WTC11 (cell line): ENCODE results near the gene FASTK. TPM values are rescaled to one million over a fixed set of nuclear protein-coding genes. Genes with fewer than 3 reads are reported as not detected.

Experiments used
- ATAC-seq: fragments of 200-7000 bp; cut with Tn5 transposase; 2 replicates; pipeline ENCODE4 v1.10.0; 2021; ENCODE audit warnings: mild to moderate bottlenecking, moderate library complexity
- CTCF ChIA-PET: fragments of 300-600 bp; sonication (Branson Sonifier 250); formaldehyde crosslinking; loops from one replicate; lab custom pipeline; 2021; ENCODE audit warnings: antibody characterized with exemption; lab: Charles Lee
- POLR2A ChIA-PET: fragments of 350-600 bp; sonication (Branson Sonifier 250); formaldehyde crosslinking; loops from one replicate; lab custom pipeline; 2021; ENCODE audit warnings: antibody characterized with exemption; lab: Charles Lee
- DNase-seq: peaks from one replicate; pipeline ENCODE4 v3.0.0; 2021; ENCODE audit warnings: low spot score
- H3K27ac Mint-ChIP-seq: 2 replicates; pipeline ENCODE4 v1.8.0; 2021; ENCODE audit warnings: mixed read lengths
- H3K27me3 Mint-ChIP-seq: 2 replicates; pipeline ENCODE4 v1.8.0; 2021; ENCODE audit warnings: low read depth, mild to moderate bottlenecking, moderate library complexity, mixed read lengths
- H3K36me3 Mint-ChIP-seq: 2 replicates; pipeline ENCODE4 v1.8.0; 2021; ENCODE audit warnings: mixed read lengths
- H3K4me1 Mint-ChIP-seq: 2 replicates; pipeline ENCODE4 v1.8.0; 2022; ENCODE audit warnings: mixed read lengths
- H3K4me3 Mint-ChIP-seq: 2 replicates; pipeline ENCODE4 v1.8.0; 2021; ENCODE audit warnings: mild to moderate bottlenecking, moderate library complexity, mixed read lengths
- H3K9me3 Mint-ChIP-seq: 2 replicates; pipeline ENCODE4 v1.8.0; 2021; ENCODE audit warnings: mixed read lengths
- FOXJ3 ChIP-seq: sonication (generic); formaldehyde crosslinking; IDR thresholded peaks from 2 replicates; pipeline ENCODE4 v1.9.0; 2021; ENCODE audit warnings: missing genetic modification reagents, mild to moderate bottlenecking, borderline replicate concordance
- FOXK1 ChIP-seq: sonication (generic); formaldehyde crosslinking; IDR thresholded peaks from 2 replicates; pipeline ENCODE4 v1.8.0; 2022; ENCODE audit warnings: mild to moderate bottlenecking, moderate library complexity, missing genetic modification reagents
- JAZF1 ChIP-seq: fragments of 250-450 bp; sonication (Bioruptor Pico); IDR thresholded peaks from 2 replicates; pipeline ENCODE4 v1.9.0; 2021; ENCODE audit warnings: moderate library complexity, mild to moderate bottlenecking, inconsistent platforms
- KAT7 ChIP-seq: sonication (generic); formaldehyde crosslinking; IDR thresholded peaks from 2 replicates; pipeline ENCODE4 v1.8.1; 2023; ENCODE audit warnings: missing genetic modification reagents, mild to moderate bottlenecking, borderline replicate concordance
- MXD4 ChIP-seq: fragments of 250-450 bp; sonication (Bioruptor Pico); IDR thresholded peaks from 2 replicates; pipeline ENCODE4 v1.8.0; 2021; ENCODE audit warnings: mild to moderate bottlenecking, moderate library complexity, borderline replicate concordance
- NFATC4 ChIP-seq: fragments of 250-450 bp; sonication (Bioruptor Pico); IDR thresholded peaks from 2 replicates; pipeline ENCODE4 v1.9.0; 2021; ENCODE audit warnings: mild to moderate bottlenecking
- NFE2L1 ChIP-seq: sonication (generic); formaldehyde crosslinking; IDR thresholded peaks from 2 replicates; pipeline ENCODE4 v1.8.1; 2023; ENCODE audit warnings: missing genetic modification reagents
- PRRX2 ChIP-seq: fragments of 250-450 bp; sonication (Bioruptor Pico); IDR thresholded peaks from 2 replicates; pipeline ENCODE4 v1.8.0; 2021; ENCODE audit warnings: mild to moderate bottlenecking
- RORB ChIP-seq: fragments of 250-450 bp; sonication (Bioruptor Pico); IDR thresholded peaks from 2 replicates; pipeline ENCODE4 v1.9.0; 2021; ENCODE audit warnings: mild to moderate bottlenecking
- SOX15 ChIP-seq: fragments of 250-450 bp; sonication (Bioruptor Pico); IDR thresholded peaks from 2 replicates; pipeline ENCODE4 v1.9.0; 2021; ENCODE audit warnings: mild to moderate bottlenecking
- SP1 ChIP-seq: sonication (generic); formaldehyde crosslinking; conservative IDR thresholded peaks from 2 replicates; pipeline ENCODE4 v1.8.1; 2022; ENCODE audit warnings: missing genetic modification reagents
- TCF7 ChIP-seq: sonication (generic); formaldehyde crosslinking; IDR thresholded peaks from 2 replicates; pipeline ENCODE4 v1.8.0; 2022; ENCODE audit warnings: mild to moderate bottlenecking, low read depth, missing genetic modification reagents, moderate library complexity
- TEAD1 ChIP-seq: sonication (generic); formaldehyde crosslinking; IDR thresholded peaks from 2 replicates; pipeline ENCODE4 v1.8.0; 2022; ENCODE audit warnings: mild to moderate bottlenecking, missing genetic modification reagents
- ZNF396 ChIP-seq: fragments of 250-450 bp; sonication (Bioruptor Pico); IDR thresholded peaks from 2 replicates; pipeline ENCODE4 v1.8.0; 2021; ENCODE audit warnings: mild to moderate bottlenecking, moderate library complexity, borderline replicate concordance
- ZNF416 ChIP-seq: fragments of 250-450 bp; sonication (Bioruptor Pico); IDR thresholded peaks from 2 replicates; pipeline ENCODE4 v1.9.0; 2021; ENCODE audit warnings: mild to moderate bottlenecking, inconsistent platforms
- total RNA-seq: library from RNA; stranded (reverse); gene quantifications from 3 replicates; pipeline ENCODE4 v1.2.3, GENCODE V29; 2021
- TF ChIP-seq, protein P1 (sequence below): sonication (generic); formaldehyde crosslinking; IDR thresholded peaks from 2 replicates; pipeline ENCODE4 v1.8.1; 2023; ENCODE audit warnings: mild to moderate bottlenecking, missing genetic modification reagents, borderline replicate concordance
- TF ChIP-seq, protein P2 (sequence below): sonication (generic); formaldehyde crosslinking; IDR thresholded peaks from 2 replicates; pipeline ENCODE4 v1.8.0; 2022; ENCODE audit warnings: missing genetic modification reagents
- TF ChIP-seq, protein P3 (sequence below): sonication (generic); formaldehyde crosslinking; IDR thresholded peaks from 2 replicates; pipeline ENCODE4 v1.8.1; 2023; ENCODE audit warnings: mild to moderate bottlenecking, missing genetic modification reagents, moderate library complexity
- TF ChIP-seq, protein P4 (sequence below): fragments of 250-450 bp; sonication (Bioruptor Pico); IDR thresholded peaks from 2 replicates; pipeline ENCODE4 v1.8.0; 2021; ENCODE audit warnings: mild to moderate bottlenecking
- TF ChIP-seq, protein P5 (sequence below): fragments of 250-450 bp; sonication (Bioruptor Pico); IDR thresholded peaks from 2 replicates; pipeline ENCODE4 v1.9.0; 2021; ENCODE audit warnings: moderate library complexity, mild to moderate bottlenecking, inconsistent platforms, borderline replicate concordance

Gene FASTK
- total RNA-seq, 1 experiment from 2014 or later = 70.2 TPM

DNA sequence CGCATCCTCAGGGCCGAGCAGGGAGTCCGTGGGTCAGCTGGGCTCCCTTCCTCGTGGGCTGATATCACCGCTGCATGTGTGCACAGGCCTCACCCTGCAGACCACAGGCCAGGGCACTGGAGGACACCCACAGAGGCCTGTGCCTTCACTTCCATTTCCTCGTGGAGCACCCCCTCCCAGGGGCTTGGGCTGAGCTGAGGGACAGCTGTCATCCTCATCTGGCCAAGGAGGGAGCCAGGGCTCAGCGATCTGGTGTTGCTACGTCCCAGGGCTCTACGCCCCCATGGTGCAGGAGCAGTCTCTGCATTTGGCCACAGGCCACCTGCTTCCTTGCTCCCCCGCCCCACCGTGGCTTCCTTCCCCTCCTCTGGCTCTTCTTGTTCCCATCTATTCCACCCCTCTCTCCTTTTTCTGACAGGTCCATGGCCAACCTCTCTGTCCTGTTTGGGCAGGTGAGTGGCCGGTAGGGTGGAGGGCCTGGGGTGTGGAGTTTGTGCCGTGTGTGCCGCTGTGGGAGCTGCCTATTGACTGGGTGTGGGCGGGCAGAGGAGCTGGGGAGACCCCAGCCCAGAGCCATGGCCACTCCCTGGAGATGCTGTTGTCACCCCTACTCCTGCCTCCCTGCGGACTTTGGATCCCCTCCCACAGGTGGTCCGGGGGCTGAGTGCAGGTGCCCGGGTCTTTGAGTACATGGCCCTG is 40.6 kb downstream of the FASTK start:
- Mint-ChIP-seq H3K36me3 (no peaks in the 10 kb centered on the region), H3K27ac (no peak overlapping the region), H3K4me3 (no peak overlapping the region), H3K27me3 (no peaks in the 10 kb centered on the region), H3K9me3 (no peaks in the 10 kb centered on the region), H3K4me1 (no peaks in the 10 kb centered on the region)
- DNase-seq = no peak
- ATAC-seq = 0 out of 2 replicates have a peak, but pooled peaks have one; percentile 11
- ChIA-PET CTCF (interaction anchor here (0.8 to 1.7 kb wide), 4 partner anchors 12 to 71 kb away, joined by 3 to 6 read pairs (median 4); partner anchors contain the start of genes ABCB8 and CDK5), POLR2A (no interaction called here)
- TF ChIP-seq FOXK1 (CRISPR knock-in tag) (no peak), TEAD1 (CRISPR knock-in tag) (no peak), TCF7 (CRISPR knock-in tag) (no peak), ZNF396 (CRISPR knock-in tag) (no peak), MXD4 (no peak), NFE2L1 (CRISPR knock-in tag) (no peak), ZNF416 (CRISPR knock-in tag) (no peak), KAT7 (no peak), NFATC4 (no peak), RORB (no peak), FOXJ3 (CRISPR knock-in tag) (no peak), JAZF1 (no peak), PRRX2 (CRISPR knock-in tag) (no peak), SOX15 (CRISPR knock-in tag) (no peak), SP1 (CRISPR knock-in tag) (no peak)
- TF ChIP-seq, protein P1, sequence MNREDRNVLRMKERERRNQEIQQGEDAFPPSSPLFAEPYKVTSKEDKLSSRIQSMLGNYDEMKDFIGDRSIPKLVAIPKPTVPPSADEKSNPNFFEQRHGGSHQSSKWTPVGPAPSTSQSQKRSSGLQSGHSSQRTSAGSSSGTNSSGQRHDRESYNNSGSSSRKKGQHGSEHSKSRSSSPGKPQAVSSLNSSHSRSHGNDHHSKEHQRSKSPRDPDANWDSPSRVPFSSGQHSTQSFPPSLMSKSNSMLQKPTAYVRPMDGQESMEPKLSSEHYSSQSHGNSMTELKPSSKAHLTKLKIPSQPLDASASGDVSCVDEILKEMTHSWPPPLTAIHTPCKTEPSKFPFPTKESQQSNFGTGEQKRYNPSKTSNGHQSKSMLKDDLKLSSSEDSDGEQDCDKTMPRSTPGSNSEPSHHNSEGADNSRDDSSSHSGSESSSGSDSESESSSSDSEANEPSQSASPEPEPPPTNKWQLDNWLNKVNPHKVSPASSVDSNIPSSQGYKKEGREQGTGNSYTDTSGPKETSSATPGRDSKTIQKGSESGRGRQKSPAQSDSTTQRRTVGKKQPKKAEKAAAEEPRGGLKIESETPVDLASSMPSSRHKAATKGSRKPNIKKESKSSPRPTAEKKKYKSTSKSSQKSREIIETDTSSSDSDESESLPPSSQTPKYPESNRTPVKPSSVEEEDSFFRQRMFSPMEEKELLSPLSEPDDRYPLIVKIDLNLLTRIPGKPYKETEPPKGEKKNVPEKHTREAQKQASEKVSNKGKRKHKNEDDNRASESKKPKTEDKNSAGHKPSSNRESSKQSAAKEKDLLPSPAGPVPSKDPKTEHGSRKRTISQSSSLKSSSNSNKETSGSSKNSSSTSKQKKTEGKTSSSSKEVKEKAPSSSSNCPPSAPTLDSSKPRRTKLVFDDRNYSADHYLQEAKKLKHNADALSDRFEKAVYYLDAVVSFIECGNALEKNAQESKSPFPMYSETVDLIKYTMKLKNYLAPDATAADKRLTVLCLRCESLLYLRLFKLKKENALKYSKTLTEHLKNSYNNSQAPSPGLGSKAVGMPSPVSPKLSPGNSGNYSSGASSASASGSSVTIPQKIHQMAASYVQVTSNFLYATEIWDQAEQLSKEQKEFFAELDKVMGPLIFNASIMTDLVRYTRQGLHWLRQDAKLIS (CRISPR knock-in tag) = no peak
- TF ChIP-seq, protein P2, sequence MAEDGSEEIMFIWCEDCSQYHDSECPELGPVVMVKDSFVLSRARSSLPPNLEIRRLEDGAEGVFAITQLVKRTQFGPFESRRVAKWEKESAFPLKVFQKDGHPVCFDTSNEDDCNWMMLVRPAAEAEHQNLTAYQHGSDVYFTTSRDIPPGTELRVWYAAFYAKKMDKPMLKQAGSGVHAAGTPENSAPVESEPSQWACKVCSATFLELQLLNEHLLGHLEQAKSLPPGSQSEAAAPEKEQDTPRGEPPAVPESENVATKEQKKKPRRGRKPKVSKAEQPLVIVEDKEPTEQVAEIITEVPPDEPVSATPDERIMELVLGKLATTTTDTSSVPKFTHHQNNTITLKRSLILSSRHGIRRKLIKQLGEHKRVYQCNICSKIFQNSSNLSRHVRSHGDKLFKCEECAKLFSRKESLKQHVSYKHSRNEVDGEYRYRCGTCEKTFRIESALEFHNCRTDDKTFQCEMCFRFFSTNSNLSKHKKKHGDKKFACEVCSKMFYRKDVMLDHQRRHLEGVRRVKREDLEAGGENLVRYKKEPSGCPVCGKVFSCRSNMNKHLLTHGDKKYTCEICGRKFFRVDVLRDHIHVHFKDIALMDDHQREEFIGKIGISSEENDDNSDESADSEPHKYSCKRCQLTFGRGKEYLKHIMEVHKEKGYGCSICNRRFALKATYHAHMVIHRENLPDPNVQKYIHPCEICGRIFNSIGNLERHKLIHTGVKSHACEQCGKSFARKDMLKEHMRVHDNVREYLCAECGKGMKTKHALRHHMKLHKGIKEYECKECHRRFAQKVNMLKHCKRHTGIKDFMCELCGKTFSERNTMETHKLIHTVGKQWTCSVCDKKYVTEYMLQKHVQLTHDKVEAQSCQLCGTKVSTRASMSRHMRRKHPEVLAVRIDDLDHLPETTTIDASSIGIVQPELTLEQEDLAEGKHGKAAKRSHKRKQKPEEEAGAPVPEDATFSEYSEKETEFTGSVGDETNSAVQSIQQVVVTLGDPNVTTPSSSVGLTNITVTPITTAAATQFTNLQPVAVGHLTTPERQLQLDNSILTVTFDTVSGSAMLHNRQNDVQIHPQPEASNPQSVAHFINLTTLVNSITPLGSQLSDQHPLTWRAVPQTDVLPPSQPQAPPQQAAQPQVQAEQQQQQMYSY = no peak
- TF ChIP-seq, protein P3, sequence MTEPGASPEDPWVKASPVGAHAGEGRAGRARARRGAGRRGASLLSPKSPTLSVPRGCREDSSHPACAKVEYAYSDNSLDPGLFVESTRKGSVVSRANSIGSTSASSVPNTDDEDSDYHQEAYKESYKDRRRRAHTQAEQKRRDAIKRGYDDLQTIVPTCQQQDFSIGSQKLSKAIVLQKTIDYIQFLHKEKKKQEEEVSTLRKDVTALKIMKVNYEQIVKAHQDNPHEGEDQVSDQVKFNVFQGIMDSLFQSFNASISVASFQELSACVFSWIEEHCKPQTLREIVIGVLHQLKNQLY (CRISPR knock-in tag) = no peak
- TF ChIP-seq, protein P4, sequence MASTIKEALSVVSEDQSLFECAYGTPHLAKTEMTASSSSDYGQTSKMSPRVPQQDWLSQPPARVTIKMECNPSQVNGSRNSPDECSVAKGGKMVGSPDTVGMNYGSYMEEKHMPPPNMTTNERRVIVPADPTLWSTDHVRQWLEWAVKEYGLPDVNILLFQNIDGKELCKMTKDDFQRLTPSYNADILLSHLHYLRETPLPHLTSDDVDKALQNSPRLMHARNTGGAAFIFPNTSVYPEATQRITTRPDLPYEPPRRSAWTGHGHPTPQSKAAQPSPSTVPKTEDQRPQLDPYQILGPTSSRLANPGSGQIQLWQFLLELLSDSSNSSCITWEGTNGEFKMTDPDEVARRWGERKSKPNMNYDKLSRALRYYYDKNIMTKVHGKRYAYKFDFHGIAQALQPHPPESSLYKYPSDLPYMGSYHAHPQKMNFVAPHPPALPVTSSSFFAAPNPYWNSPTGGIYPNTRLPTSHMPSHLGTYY (CRISPR knock-in tag) = no peak
- TF ChIP-seq, protein P5, sequence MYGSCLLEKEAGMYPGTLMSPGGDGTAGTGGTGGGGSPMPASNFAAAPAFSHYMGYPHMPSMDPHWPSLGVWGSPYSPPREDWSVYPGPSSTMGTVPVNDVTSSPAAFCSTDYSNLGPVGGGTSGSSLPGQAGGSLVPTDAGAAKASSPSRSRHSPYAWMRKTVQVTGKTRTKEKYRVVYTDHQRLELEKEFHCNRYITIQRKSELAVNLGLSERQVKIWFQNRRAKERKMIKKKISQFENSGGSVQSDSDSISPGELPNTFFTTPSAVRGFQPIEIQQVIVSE (CRISPR knock-in tag) = no peak
